ENCODE results near the gene CNTNAP2. TPM values are rescaled to one million over a fixed set of nuclear protein-coding genes. Genes with fewer than 3 reads are reported as not detected.

CNTNAP2 gene
- total and polyA plus RNA-seq, 2 of the 8 experiments (the other 6 are each of a cell fraction or from before 2014, with no cell fraction given): 27.9 to 71.0 TPM

DNA sequence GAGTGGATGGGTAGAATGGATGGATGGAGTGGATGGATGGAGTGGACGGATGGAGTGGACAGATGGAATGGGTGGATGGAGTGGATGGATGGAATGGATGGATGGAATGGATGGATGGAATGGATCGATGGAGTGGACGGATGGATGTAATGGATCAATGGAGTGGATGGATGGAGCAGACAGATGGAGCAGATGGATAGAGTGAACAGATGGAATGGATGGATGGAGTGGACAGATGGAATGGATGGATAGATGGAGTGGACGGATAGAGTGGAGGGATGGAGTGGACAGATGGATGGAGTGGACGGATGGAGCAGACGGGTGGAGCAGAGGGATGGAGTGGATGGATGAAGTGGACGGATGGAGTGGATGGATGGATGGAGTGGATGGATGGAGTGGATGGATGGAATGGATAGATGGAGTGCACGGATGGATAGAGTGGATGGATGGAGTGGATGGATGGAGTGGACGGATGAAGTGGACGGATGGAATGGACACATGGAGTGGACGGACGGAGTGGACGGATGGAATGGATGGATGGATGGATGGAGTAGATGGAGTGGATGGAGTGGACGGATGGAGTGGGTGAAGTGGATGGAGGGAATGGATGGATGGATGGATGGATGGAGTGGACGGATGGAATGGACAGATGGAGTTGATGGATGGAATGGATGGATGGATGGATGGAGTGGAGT is 2213.7 kb downstream of the CNTNAP2 start:
- Histone ChIP-seq H4K5ac (ENCODE audit: insufficient read length, low read depth, low read length) (no peak overlapping the region), H2AFZ (ENCODE audit: low read length) (no peak overlapping the region), H2BK20ac (ENCODE audit: low read length) (no peak overlapping the region), H2BK5ac (ENCODE audit: low read depth, low read length) (no peak overlapping the region), H3K4me2 (ENCODE audit: insufficient read depth in 1 of 2, low read depth in 2 of 2, low read length in 2 of 2) (no peak overlapping the region), H3K14ac (ENCODE audit: insufficient read length) (no peak overlapping the region), H2AK5ac (ENCODE audit: low read depth, low read length) (peak overlapping the region; percentile 100; the same call in 1 of the 2 replicates), H3K4me1 (replicated peaks in 1 of 4; ENCODE audit: control insufficient read depth in 3 of 4, insufficient read depth in 4 of 4, low read length in 3 of 4) (peaks cover 0 to 9% (median 7%) of the 10 kb centered on the region in 4 experiments; a peak in 5 of 7 replicates), H3K79me1 (ENCODE audit: low read depth, low read length) (no peaks in the 10 kb centered on the region), H3K27ac (ENCODE audit: low read depth, low read length) (no peak overlapping the region), H4K8ac (ENCODE audit: extremely low read depth, insufficient read depth, low read length) (no peak overlapping the region), H2BK12ac (ENCODE audit: low read depth, low read length) (no peak overlapping the region), H3K4ac (replicated peaks; ENCODE audit: insufficient read length, low read depth, low read length) (no peak overlapping the region), H4K20me1 (replicated peaks in 1 of 2; ENCODE audit: control insufficient read depth in 1 of 2, insufficient read depth in 2 of 2, low read length in 2 of 2) (no peaks in the 10 kb centered on the region), H3K9me3 (ENCODE audit: insufficient read depth in 2 of 2, low read depth in 1 of 2, low read length in 1 of 2) (peaks cover 2 to 18% of the 10 kb centered on the region in 2 experiments; a peak in 2 of 4 replicates), H3K27me3 (replicated peaks in 1 of 4; ENCODE audit: control insufficient read depth in 3 of 4, extremely low read depth in 1 of 4, insufficient read depth in 3 of 4, low read length in 3 of 4) (no peaks in the 10 kb centered on the region; a peak in 1 of 7 replicates), H3K23ac (ENCODE audit: insufficient read length) (no peak overlapping the region), H3K9ac (replicated peaks in 1 of 4; ENCODE audit: extremely low read depth in 1 of 4, low read depth in 3 of 4, low read length in 3 of 4) (no peak overlapping the region), H3K4me3 (ENCODE audit: extremely low read depth in 1 of 4, insufficient read depth in 2 of 4, low read depth in 3 of 4, low read length in 4 of 4) (no peak overlapping the region), H2BK120ac (replicated peaks; ENCODE audit: low read depth, low read length) (no peak overlapping the region), H3K56ac (replicated peaks; ENCODE audit: insufficient read length, low read depth, low read length) (peak overlapping the region; percentile 36), H3K18ac (ENCODE audit: extremely low read depth, low read length) (no peak overlapping the region), H4K91ac (replicated peaks; ENCODE audit: insufficient read length, low read length) (no peak overlapping the region), H3K23me2 (ENCODE audit: low read depth, low read length) (peaks cover 20% of the 10 kb centered on the region; the same call in 1 of the 2 replicates), H2BK15ac (ENCODE audit: low read length) (no peak overlapping the region), H3K79me2 (ENCODE audit: control insufficient read depth in 1 of 2, insufficient read depth in 2 of 2, low read length in 2 of 2) (no peaks in the 10 kb centered on the region), H3K36me3 (ENCODE audit: control insufficient read depth in 2 of 4, insufficient read depth in 4 of 4, low read length in 3 of 4) (no peaks in the 10 kb centered on the region)
- DNase-seq (ENCODE audit: low read depth in 1 of 2, low spot score in 2 of 2): no peak
- TF ChIP-seq RAD21 (IDR thresholded peaks at IDR 0.05 in 1 of 2, conservative IDR thresholded peaks at IDR 0.05 in 1 of 2; ENCODE audit: low read depth in 2 of 2, low read length in 2 of 2): no peak
- TF ChIP-seq KDM1A (IDR thresholded peaks at IDR 0.05; ENCODE audit: borderline replicate concordance, low read length): no peak
- TF ChIP-seq POU5F1 (IDR thresholded peaks at IDR 0.05; ENCODE audit: low read depth, low read length): no peak
- TF ChIP-seq CBX8 (IDR thresholded peaks at IDR 0.05; ENCODE audit: borderline replicate concordance, low read depth, low read length): no peak
- no peak for TF ChIP-seq RFX5 (IDR thresholded peaks at IDR 0.05; ENCODE audit: borderline replicate concordance, low read depth, low read length)
- TF ChIP-seq RBBP5 (IDR thresholded peaks at IDR 0.05; ENCODE audit: borderline replicate concordance, low read depth, low read length): no peak
- TF ChIP-seq GTF2F1 (IDR thresholded peaks at IDR 0.05; ENCODE audit: borderline replicate concordance, low read depth, low read length): no peak
- no peak for TF ChIP-seq CHD2 (IDR thresholded peaks at IDR 0.05; ENCODE audit: low read length)
- TF ChIP-seq RXRA (IDR thresholded peaks at IDR 0.05; ENCODE audit: insufficient read depth, low read depth, low read length): no peak
- no peak for TF ChIP-seq FOSL1 (IDR thresholded peaks at IDR 0.05; ENCODE audit: insufficient read depth, low read depth, low read length)
- no peak for TF ChIP-seq BACH1 (IDR thresholded peaks at IDR 0.05; ENCODE audit: low read length)
- TF ChIP-seq ZNF274 (IDR thresholded peaks at IDR 0.05; ENCODE audit: borderline replicate concordance, extremely low read depth, low read length): no peak
- TF ChIP-seq EGR1 (IDR thresholded peaks at IDR 0.05; ENCODE audit: borderline replicate concordance, low read depth, low read length): no peak
- WGBS, 2 experiments (ENCODE audit: extremely low coverage in 1 of 2, insufficient coverage in 1 of 2, insufficient read length in 1 of 2, insufficient replicate concordance in 2 of 2, low coverage in 1 of 2, low lambda C conversion rate in 2 of 2, missing lambda C conversion rate in 1 of 2): 90 to 100% methylated on average over 10 to 15 of the region's 15 CpGs
- no peak for FAIRE-seq
- CTCF ChIA-PET (ENCODE audit: partially characterized antibody): no interaction called here
- POLR2A ChIA-PET (ENCODE audit: partially characterized antibody): no interaction called here
